HG03457 (cell line): ENCODE data around the gene TIPARP.

Experiments
- ATAC-seq: cut with Tn5 transposase; IDR thresholded peaks from one replicate; pipeline ENCODE4 v1.9.1; 2021; ENCODE audit warnings: moderate number of reproducible peaks; ENCODE audit not compliant: unreplicated experiment

TIPARP gene

DNA sequence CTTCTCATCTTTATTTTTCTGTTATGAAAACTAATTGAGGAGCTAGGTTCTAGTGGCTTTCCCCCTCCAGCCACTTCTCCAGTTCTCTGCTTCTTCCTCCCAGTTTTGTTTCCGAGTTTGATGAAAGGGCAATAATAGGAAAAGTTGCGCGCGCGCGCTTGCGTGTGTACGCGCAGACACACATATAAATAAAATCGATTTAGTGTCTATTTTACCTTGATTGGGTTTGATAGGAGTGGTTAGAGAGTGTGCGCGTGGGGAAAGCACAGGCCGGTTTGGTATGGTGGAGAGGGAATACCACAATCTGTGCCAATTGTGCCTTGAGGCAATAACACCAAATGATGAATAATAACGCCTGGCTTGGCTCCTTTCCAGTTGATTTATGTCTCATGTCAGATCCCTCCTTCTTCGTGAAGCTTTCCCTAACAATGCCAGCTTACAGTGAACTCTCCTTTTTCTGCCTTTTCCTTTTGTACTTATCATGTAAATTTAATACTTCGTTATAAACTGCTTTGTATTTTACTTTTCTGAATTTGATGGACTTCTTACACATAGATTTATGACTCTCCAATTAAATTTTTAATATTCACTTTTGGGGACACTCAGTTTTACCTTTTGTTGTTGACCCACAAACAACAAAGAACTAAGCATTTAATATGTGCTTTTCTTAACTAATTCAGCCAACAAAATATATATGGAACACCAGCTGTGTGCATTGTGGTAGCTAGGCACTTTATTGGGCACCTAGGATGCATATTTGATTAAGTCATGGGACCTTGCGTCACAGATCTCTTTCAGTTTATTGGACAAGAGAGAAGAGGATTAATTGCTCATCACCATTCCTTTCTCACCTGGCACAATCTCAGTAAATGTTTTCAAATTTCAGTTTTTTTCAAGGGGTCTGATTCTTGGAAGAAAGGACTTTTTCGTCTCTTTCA is 1.7 kb downstream of the TIPARP start:
- no peak for ATAC-seq

GRCh38 chr3:156676768-156677479 is 2.5 kb downstream of the TIPARP start:
- no peak for ATAC-seq

DNA sequence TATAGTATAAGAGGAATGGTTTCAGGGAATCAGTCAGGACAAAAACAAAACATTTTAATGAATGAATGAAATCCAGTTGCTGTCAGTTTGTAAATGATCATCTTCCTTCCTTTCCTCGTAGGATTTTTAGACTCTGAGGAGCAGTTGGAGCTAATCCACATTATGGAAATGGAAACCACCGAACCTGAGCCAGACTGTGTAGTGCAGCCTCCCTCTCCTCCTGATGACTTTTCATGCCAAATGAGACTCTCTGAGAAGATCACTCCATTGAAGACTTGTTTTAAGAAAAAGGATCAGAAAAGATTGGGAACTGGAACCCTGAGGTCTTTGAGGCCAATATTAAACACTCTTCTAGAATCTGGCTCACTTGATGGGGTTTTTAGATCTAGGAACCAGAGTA is 3.1 kb downstream of the TIPARP start:
- ATAC-seq, result no peak

DNA sequence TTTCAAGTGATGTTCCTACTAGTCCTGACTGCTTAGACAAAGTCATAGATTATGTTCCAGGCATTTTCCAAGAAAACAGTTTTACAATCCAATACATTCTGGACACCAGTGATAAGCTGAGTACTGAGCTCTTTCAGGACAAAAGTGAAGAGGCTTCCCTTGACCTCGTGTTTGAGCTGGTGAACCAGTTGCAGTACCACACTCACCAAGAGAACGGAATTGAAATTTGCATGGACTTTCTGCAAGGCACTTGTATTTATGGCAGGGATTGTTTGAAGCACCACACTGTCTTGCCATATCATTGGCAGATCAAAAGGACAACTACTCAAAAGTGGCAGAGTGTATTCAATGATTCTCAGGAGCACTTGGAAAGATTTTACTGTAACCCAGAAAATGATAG is 3.8 kb downstream of the TIPARP start:
- ATAC-seq, result no peak

- ATAC-seq, result no peak
These were observed 6.0 kb downstream of the TIPARP start for GRCh38 chr3:156680243-156680914.

GRCh38 chr3:156681002-156681401 is 6.6 kb downstream of the TIPARP start:
- peak; percentile 67 for ATAC-seq

DNA sequence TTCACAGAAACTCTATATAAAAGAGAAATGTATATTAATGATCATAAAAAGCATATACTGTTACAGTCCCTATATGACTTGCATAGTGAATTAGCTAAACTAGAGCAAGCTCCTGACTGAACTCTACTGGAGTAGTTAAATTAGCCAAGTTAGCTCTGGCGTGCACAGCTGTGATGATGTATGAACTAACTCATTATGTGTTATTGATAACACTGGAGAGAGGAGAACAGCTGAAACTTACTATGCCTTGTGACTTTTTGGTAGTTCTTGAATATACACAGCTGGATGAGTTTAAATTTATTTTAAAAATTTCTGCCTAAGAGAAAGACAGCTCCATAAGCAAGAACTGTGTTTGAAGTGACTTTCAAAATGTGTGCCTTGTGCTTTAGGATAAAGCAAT is 8.1 kb downstream of the TIPARP start:
- ATAC-seq, result no peak

DNA sequence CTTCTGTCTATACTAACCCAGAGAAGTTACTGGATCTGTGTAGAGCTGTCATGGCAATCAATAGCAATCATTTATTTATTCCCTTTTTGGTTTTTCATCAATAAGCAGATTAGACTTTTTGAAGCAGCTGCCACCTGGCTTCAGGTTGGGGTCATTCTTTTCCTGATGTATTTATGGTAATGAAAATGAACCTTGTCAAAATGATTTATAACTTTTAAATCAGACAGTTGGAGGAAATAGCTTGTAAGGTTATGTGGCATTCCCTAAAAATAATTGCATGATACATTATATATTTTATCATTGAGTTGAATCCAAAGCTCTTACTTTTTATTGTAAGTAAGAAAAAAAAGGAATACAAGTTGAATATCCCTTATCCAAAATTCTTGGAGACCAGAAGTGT is 8.6 kb downstream of the TIPARP start:
- no peak for ATAC-seq

GRCh38 chr3:156685198-156685597 is 10.8 kb downstream of the TIPARP start:
- no peak for ATAC-seq

DNA sequence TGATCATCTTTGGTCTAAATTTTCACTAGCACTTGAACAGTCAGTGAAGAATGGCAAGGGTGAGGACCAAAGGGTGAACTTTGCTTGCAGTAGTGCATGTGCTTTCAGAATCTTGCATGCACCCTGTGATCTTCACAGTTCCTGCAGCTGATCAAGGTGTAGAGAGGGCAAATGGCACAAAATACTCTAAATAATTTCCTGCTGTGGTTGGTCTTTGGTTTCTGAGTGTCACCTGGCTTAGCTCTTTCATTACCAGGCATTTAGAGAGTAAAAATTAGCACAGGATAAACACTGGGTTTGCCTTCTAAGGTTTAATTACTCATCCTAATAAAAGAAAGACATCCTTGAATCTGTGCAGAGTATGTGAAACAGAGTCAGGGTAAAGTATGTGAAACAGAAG is 11.4 kb downstream of the TIPARP start:
- ATAC-seq, result peak; percentile 38

- no peak for ATAC-seq
These were observed 12.6 kb downstream of the TIPARP start for GRCh38 chr3:156687023-156687422.

DNA sequence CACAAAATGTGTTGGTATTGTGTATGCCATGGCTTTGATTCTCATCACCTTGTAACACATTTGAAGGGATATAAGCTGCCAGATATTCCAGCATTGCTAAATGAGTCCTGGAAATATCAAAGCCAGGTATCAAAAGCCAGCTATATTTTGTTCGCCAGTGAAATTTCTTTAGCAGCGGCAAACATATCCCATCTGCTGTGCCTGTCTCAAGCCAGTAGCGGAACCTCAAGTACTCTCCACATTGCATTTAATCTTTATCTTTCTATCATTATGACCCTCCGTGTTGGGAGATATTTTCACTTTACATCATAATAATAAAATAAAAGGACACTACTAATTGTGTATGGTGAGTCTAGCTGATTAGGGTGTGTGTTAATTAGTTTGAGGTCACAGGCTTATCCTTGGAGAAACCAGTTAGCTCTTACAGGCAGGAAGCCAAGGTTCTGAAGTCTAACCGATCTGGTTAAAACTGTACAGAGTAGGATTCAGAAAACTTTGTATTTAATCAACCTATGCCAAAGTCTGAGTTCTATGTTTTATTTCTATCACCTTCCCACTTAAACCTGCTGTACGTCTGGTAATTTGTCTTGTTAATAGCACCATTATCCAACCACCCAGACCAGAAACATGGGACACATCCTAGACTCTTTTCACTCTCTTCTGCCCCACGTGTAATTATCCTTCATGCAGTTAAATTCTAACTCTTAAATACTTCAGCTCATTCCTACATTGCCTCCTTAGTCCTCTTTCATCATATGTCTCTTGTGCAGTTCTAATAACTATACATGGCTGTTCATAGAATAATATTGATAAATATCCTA is 14.5 kb downstream of the TIPARP start:
- no peak for ATAC-seq

DNA sequence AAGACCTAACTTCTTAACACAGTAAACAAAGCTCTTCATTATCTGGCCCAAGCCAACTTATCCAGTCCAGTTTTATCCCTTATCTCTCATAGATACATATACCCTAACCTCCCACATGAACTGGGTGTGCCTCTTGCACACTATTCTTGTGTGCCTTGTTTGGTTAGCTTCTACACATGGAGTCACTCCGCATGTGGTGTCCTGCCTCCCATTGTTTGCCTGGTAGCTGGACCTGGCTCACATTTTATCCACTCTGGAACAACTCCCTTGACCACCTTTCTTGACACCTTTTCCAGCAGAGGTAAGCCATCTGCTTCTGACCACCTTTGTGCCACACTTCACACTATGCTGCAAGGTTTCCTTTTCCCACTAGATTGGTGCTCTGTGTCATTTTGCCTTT is 15.2 kb downstream of the TIPARP start:
- no peak for ATAC-seq

GRCh38 chr3:156691920-156692319 is 17.5 kb downstream of the TIPARP start:
- ATAC-seq, result no peak

GRCh38 chr3:156693166-156693565 is 18.8 kb downstream of the TIPARP start:
- no peak for ATAC-seq

DNA sequence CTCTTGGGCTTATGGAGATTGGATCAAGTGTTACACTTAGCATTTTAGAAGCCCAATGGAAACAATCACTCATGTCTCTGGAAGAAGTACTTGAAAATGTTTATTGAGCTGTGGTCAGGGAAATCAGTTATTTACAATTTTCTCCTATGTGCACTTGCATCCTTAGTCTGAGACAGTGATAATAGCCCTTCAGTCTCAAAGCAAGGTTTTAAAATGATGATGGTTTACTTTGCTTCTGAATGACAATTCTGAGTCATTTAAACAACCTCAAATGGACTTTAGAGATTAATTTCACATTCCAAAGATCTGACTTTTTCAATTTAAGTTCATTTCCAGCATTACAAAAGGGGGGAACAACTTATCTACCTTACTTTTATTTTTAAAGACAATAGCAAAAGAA is 20.1 kb downstream of the TIPARP start:
- ATAC-seq, result no peak

DNA sequence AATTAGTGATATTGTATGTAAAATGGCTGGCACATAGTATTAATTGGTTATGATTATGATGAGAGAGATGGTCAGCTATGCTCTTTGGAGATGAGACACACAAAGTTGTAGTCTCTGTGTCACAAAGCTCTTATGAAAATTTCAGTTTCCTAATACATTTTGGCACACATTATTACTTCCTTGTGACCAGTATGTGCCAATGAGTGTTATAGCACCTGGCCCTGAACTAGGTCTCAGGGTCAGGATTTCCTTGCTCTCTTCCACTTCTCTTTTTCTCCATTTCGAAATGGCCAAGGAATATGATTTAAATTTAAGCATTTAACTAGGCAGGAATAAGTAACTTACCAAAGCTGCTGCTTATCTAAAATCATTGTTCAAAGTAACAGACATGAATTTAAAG is 28.0 kb downstream of the TIPARP start:
- no peak for ATAC-seq

GRCh38 chr3:156704370-156705036 is 30.1 kb downstream of the TIPARP start:
- no peak for ATAC-seq

- no peak for ATAC-seq
These were observed 31.6 kb downstream of the TIPARP start for GRCh38 chr3:156705761-156706616.
